ENCODE measurements around the gene THEMIS. TPM values are rescaled to one million over a fixed set of nuclear protein-coding genes. Genes with fewer than 3 reads are reported as not detected.

The THEMIS gene
- total and polyA plus RNA-seq, 10 of the 15 experiments (the other 5 are each of a cell fraction or from before 2014, with no cell fraction given) = 0.06 to 1.5 (median 0.08) TPM; not detected in 6

DNA sequence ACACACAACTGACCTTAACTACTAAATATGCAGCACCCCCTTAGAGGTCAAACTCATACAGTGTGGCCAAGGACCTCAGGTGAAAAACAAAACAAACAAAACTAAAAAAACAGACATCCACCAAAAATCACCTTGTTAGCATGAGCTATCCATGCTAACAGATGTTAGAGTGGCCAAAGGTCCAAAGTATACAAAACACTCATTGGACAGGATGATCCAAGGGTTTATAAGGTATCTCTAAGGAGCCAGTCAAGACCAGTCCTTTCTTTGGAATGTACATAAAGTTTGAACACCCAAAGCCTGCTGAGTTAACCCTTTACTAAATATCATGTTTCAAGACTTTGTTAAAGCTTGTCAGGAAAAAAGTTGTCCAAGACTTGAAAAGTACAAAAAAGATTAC is 35.8 kb downstream of the THEMIS start:
- H3K27me3 ChIP-seq (replicated peaks in 1 of 2; ENCODE audit: control insufficient read depth in 2 of 2, insufficient read depth in 2 of 2, low read length in 1 of 2) = no peaks in the 10 kb centered on the region
- no peaks in the 10 kb centered on the region for H3K36me3 ChIP-seq (ENCODE audit: control insufficient read depth in 2 of 2, insufficient read depth in 2 of 2, low read length in 1 of 2)
- DNase-seq (ENCODE audit: low read depth, low spot score) = no peak
- H3K27ac ChIP-seq (ENCODE audit: control insufficient read depth, insufficient read depth) = no peak overlapping the region
- no peaks in the 10 kb centered on the region for H3K4me1 ChIP-seq (ENCODE audit: control insufficient read depth, insufficient read depth, low read length)
- in situ Hi-C loops (cut with MboI) = loop anchor here (10.0 kb wide), 1 partner anchor 470 kb away; no protein-coding TSS in a partner anchor
- ChIA-PET SMC1A (ENCODE audit: uncharacterized antibody, unreplicated experiment) (interaction anchor here (0.7 to 1.1 kb wide), 2 partner anchors 10 to 19 kb away, joined by 3 to 4 read pairs; no protein-coding TSS in a partner anchor), POLR2A (no interaction called here), RAD21 (ENCODE audit: unreplicated experiment) (interaction anchor here (1.0 kb wide), 1 partner anchor 10 kb away, joined by 3 read pairs; no protein-coding TSS in a partner anchor), CTCF (interaction anchor here (1.6 to 1.9 kb wide), 2 partner anchors 10 kb away, joined by 3 to 9 read pairs; no protein-coding TSS in a partner anchor)
- H3K4me2 ChIP-seq (ENCODE audit: control insufficient read depth, insufficient read depth) = no peak overlapping the region
- no peaks in the 10 kb centered on the region for H4K20me1 ChIP-seq (ENCODE audit: control insufficient read depth, insufficient read depth)
- no TSS peak for BruUV-seq (replicated peaks)
- H3K4me3 ChIP-seq = no peak overlapping the region
- no peaks in the 10 kb centered on the region for H3K79me2 ChIP-seq (ENCODE audit: control insufficient read depth, insufficient read depth, low read length)
- no peak for ATAC-seq
- no peak overlapping the region for H3K9ac ChIP-seq (ENCODE audit: control insufficient read depth, insufficient read depth, low read length)
- TF ChIP-seq, protein P1, sequence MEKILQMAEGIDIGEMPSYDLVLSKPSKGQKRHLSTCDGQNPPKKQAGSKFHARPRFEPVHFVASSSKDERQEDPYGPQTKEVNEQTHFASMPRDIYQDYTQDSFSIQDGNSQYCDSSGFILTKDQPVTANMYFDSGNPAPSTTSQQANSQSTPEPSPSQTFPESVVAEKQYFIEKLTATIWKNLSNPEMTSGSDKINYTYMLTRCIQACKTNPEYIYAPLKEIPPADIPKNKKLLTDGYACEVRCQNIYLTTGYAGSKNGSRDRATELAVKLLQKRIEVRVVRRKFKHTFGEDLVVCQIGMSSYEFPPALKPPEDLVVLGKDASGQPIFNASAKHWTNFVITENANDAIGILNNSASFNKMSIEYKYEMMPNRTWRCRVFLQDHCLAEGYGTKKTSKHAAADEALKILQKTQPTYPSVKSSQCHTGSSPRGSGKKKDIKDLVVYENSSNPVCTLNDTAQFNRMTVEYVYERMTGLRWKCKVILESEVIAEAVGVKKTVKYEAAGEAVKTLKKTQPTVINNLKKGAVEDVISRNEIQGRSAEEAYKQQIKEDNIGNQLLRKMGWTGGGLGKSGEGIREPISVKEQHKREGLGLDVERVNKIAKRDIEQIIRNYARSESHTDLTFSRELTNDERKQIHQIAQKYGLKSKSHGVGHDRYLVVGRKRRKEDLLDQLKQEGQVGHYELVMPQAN (conservative IDR thresholded peaks at IDR 0.05) = no peak
- TF ChIP-seq CREB1 (IDR thresholded peaks at IDR 0.05; ENCODE audit: low read depth) (no peak), SP1 (IDR thresholded peaks at IDR 0.05; ENCODE audit: low read depth, low read length) (no peak), TBL1XR1 (IDR thresholded peaks at IDR 0.05; ENCODE audit: low read depth, low read length) (no peak), SREBF1 (IDR thresholded peaks at IDR 0.05; ENCODE audit: low read length) (no peak), RELA (IDR thresholded peaks at IDR 0.05; ENCODE audit: borderline replicate concordance, partially characterized antibody) (no peak), SMAD1 (IDR thresholded peaks at IDR 0.05; ENCODE audit: low read depth, partially characterized antibody) (no peak), ZNF207 (IDR thresholded peaks at IDR 0.05; ENCODE audit: borderline replicate concordance) (no peak), TARDBP (IDR thresholded peaks at IDR 0.05; ENCODE audit: borderline replicate concordance) (no peak), NR2C1 (IDR thresholded peaks at IDR 0.05) (no peak), YBX1 (IDR thresholded peaks at IDR 0.05) (no peak), RUNX3 (IDR thresholded peaks at IDR 0.05; ENCODE audit: low read length) (no peak), MYB (IDR thresholded peaks at IDR 0.05; ENCODE audit: borderline replicate concordance, low read depth, low read length) (no peak), CHD2 (IDR thresholded peaks at IDR 0.05; ENCODE audit: borderline replicate concordance, low read depth, low read length) (no peak)
- TF ChIP-seq, protein P2, sequence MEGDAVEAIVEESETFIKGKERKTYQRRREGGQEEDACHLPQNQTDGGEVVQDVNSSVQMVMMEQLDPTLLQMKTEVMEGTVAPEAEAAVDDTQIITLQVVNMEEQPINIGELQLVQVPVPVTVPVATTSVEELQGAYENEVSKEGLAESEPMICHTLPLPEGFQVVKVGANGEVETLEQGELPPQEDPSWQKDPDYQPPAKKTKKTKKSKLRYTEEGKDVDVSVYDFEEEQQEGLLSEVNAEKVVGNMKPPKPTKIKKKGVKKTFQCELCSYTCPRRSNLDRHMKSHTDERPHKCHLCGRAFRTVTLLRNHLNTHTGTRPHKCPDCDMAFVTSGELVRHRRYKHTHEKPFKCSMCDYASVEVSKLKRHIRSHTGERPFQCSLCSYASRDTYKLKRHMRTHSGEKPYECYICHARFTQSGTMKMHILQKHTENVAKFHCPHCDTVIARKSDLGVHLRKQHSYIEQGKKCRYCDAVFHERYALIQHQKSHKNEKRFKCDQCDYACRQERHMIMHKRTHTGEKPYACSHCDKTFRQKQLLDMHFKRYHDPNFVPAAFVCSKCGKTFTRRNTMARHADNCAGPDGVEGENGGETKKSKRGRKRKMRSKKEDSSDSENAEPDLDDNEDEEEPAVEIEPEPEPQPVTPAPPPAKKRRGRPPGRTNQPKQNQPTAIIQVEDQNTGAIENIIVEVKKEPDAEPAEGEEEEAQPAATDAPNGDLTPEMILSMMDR (IDR thresholded peaks at IDR 0.05 in 2 of 3, conservative IDR thresholded peaks at IDR 0.05 in 1 of 3; ENCODE audit: control insufficient read depth in 2 of 3, extremely low read depth in 1 of 3, insufficient read depth in 1 of 3, low read depth in 3 of 3, low read length in 3 of 3) = no peak
- TF ChIP-seq, protein P3, sequence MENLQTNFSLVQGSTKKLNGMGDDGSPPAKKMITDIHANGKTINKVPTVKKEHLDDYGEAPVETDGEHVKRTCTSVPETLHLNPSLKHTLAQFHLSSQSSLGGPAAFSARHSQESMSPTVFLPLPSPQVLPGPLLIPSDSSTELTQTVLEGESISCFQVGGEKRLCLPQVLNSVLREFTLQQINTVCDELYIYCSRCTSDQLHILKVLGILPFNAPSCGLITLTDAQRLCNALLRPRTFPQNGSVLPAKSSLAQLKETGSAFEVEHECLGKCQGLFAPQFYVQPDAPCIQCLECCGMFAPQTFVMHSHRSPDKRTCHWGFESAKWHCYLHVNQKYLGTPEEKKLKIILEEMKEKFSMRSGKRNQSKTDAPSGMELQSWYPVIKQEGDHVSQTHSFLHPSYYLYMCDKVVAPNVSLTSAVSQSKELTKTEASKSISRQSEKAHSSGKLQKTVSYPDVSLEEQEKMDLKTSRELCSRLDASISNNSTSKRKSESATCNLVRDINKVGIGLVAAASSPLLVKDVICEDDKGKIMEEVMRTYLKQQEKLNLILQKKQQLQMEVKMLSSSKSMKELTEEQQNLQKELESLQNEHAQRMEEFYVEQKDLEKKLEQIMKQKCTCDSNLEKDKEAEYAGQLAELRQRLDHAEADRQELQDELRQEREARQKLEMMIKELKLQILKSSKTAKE (IDR thresholded peaks at IDR 0.05; ENCODE audit: low read depth, poor library complexity, severe bottlenecking) = no peak
- intact Hi-C loops (cut with micrococcal nuclease; ENCODE audit: unreplicated experiment) = no loop called here
- FAIRE-seq = no peak
- no peaks in the 10 kb centered on the region for H3K9me3 ChIP-seq (replicated peaks; ENCODE audit: control insufficient read depth, insufficient read depth, low read length)
- no peak overlapping the region for H2AFZ ChIP-seq (ENCODE audit: control insufficient read depth, low read depth, low read length)

Measured in GM12878 (cell line).